H1 (cell line): ENCODE measurements around the gene DYNC1H1. TPM values are rescaled to one million over a fixed set of nuclear protein-coding genes. Genes with fewer than 3 reads are reported as not detected.

Source experiments
- CTCF ChIA-PET: fragments of 300-600 bp; sonication (Branson Sonifier 250); formaldehyde crosslinking; loops from one replicate; lab custom pipeline; 2021; ENCODE audit not compliant: partially characterized antibody; lab: Charles Lee
- POLR2A ChIA-PET: fragments of 300-600 bp; sonication (Branson Sonifier 250); formaldehyde crosslinking; loops from one replicate; lab custom pipeline; 2021; ENCODE audit warnings: inconsistent platforms; ENCODE audit not compliant: partially characterized antibody; lab: Charles Lee
- DNase-seq, 2 experiments: peaks; one replicate each; pipeline versions ENCODE4 v3.0.0 to v3.0.0-alpha.2; 2010 to 2022; ENCODE audit warnings: low spot score in 2 of 2, low read depth in 1 of 2, mixed read lengths in 1 of 2
- FAIRE-seq: peaks from 2 replicates; lab custom pipeline; 2011; peaks lifted over from hg19 to GRCh38; lab: Jason Lieb, UNC
- H2AFZ ChIP-seq: 2 replicates; pipeline ENCODE4 v1.8.1; 2012; ENCODE audit warnings: low read length, inconsistent platforms
- H2AK5ac ChIP-seq: 2 replicates; pipeline ENCODE4 v1.6.1; 2013; ENCODE audit warnings: low read depth, low read length
- H2BK120ac ChIP-seq: replicated peaks from 2 replicates; pipeline ENCODE3; 2013; ENCODE audit warnings: low read depth, low read length, inconsistent platforms
- H2BK12ac ChIP-seq: 2 replicates; pipeline ENCODE4 v1.6.1; 2013; ENCODE audit warnings: low read depth, low read length
- H2BK15ac ChIP-seq: 2 replicates; pipeline ENCODE4 v1.6.1; 2013; ENCODE audit warnings: low read length
- H2BK20ac ChIP-seq: 2 replicates; pipeline ENCODE4 v1.6.1; 2013; ENCODE audit warnings: low read length
- H2BK5ac ChIP-seq: 2 replicates; pipeline ENCODE4 v1.6.1; 2013; ENCODE audit warnings: low read depth, low read length
- H3K14ac ChIP-seq: 2 replicates; pipeline ENCODE4 v1.6.1; 2013; ENCODE audit warnings: inconsistent platforms; ENCODE audit not compliant: insufficient read length
- H3K18ac ChIP-seq: 2 replicates; pipeline ENCODE4 v1.6.1; 2013; ENCODE audit warnings: low read length; ENCODE audit errors: extremely low read depth
- H3K23ac ChIP-seq: 2 replicates; pipeline ENCODE4 v1.6.1; 2013; ENCODE audit warnings: inconsistent platforms; ENCODE audit not compliant: insufficient read length
- H3K23me2 ChIP-seq: 2 replicates; pipeline ENCODE4 v1.6.1; 2013; ENCODE audit warnings: low read depth, low read length
- H3K27ac ChIP-seq: 2 replicates; pipeline ENCODE4 v1.6.1; 2011; ENCODE audit warnings: low read depth, low read length, inconsistent platforms
- H3K27me3 ChIP-seq, 4 experiments: replicated peaks in 1 of 4; 1 replicate in 1 of 4; 2 replicates in 3 of 4; pipeline versions ENCODE4 v1.6.1 to v1.8.1; 2011 to 2013; ENCODE audit warnings: low read length in 3 of 4, mild to moderate bottlenecking in 3 of 4, inconsistent platforms in 2 of 4, mixed read lengths in 2 of 4, moderate library complexity in 1 of 4; ENCODE audit not compliant: control insufficient read depth in 3 of 4, insufficient read depth in 3 of 4; ENCODE audit errors: extremely low read depth in 1 of 4
- H3K36me3 ChIP-seq, 4 experiments: 2 replicates each; pipeline versions ENCODE4 v1.6.1 to v1.8.1; 2011 to 2013; ENCODE audit warnings: mild to moderate bottlenecking in 4 of 4, low read length in 3 of 4, moderate library complexity in 2 of 4, control low read depth in 1 of 4, inconsistent platforms in 1 of 4; ENCODE audit not compliant: insufficient read depth in 4 of 4, control insufficient read depth in 2 of 4
- H3K4ac ChIP-seq: replicated peaks from 2 replicates; pipeline ENCODE3; 2013; ENCODE audit warnings: low read length, low read depth, mixed read lengths, inconsistent platforms; ENCODE audit not compliant: insufficient read length
- H3K4me1 ChIP-seq, 4 experiments: replicated peaks in 1 of 4; 1 replicate in 1 of 4; 2 replicates in 3 of 4; pipeline versions ENCODE4 v1.6.1 to v1.8.1; 2011 to 2013; ENCODE audit warnings: low read length in 3 of 4, inconsistent platforms in 2 of 4, mixed read lengths in 1 of 4; ENCODE audit not compliant: insufficient read depth in 4 of 4, control insufficient read depth in 3 of 4
- H3K4me2 ChIP-seq, 2 experiments: 2 replicates each; pipeline versions ENCODE4 v1.6.1 to v1.8.1; 2011 to 2013; ENCODE audit warnings: low read depth in 2 of 2, low read length in 2 of 2, control low read depth in 1 of 2, inconsistent platforms in 1 of 2, mild to moderate bottlenecking in 1 of 2; ENCODE audit not compliant: insufficient read depth in 1 of 2
- H3K4me3 ChIP-seq, 4 experiments: fragments of 200-600, 300-600 bp in 1 of 4; sonication (generic), shearing (Covaris generic), sonication (Bioruptor Twin) in 1 of 4; 2 replicates each; pipeline versions ENCODE4 v1.5.1 to v1.8.1; 2011 to 2016; ENCODE audit warnings: low read length in 4 of 4, low read depth in 3 of 4, control low read depth in 2 of 4, inconsistent platforms in 2 of 4, mild to moderate bottlenecking in 2 of 4, mixed read lengths in 1 of 4, moderate library complexity in 1 of 4; ENCODE audit not compliant: insufficient read depth in 2 of 4; ENCODE audit errors: extremely low read depth in 1 of 4
- H3K56ac ChIP-seq: replicated peaks from 2 replicates; pipeline ENCODE3; 2013; ENCODE audit warnings: low read depth, mild to moderate bottlenecking, mixed read lengths, low read length, inconsistent platforms; ENCODE audit not compliant: insufficient read length
- H3K79me1 ChIP-seq: 2 replicates; pipeline ENCODE4 v1.6.1; 2013; ENCODE audit warnings: low read depth, low read length, control low read depth
- H3K79me2 ChIP-seq, 2 experiments: 2 replicates each; pipeline versions ENCODE4 v1.6.1 to v1.8.1; 2012 to 2013; ENCODE audit warnings: low read length in 2 of 2, mild to moderate bottlenecking in 2 of 2, inconsistent platforms in 1 of 2; ENCODE audit not compliant: insufficient read depth in 2 of 2, control insufficient read depth in 1 of 2
- H3K9ac ChIP-seq, 4 experiments: replicated peaks in 1 of 4; 1 replicate in 1 of 4; 2 replicates in 3 of 4; pipeline versions ENCODE4 v1.6.1 to v1.8.1; 2011 to 2013; ENCODE audit warnings: low read depth in 3 of 4, low read length in 3 of 4, control low read depth in 2 of 4, mild to moderate bottlenecking in 2 of 4, moderate library complexity in 2 of 4, inconsistent platforms in 1 of 4; ENCODE audit errors: extremely low read depth in 1 of 4
- H3K9me3 ChIP-seq, 2 experiments: 2 replicates each; pipeline versions ENCODE4 v1.6.1 to v1.8.1; 2012 to 2013; ENCODE audit warnings: mild to moderate bottlenecking in 2 of 2, moderate library complexity in 2 of 2, control low read depth in 1 of 2, inconsistent platforms in 1 of 2, low read depth in 1 of 2, low read length in 1 of 2, mixed read lengths in 1 of 2; ENCODE audit not compliant: insufficient read depth in 2 of 2
- H4K20me1 ChIP-seq, 2 experiments: replicated peaks in 1 of 2; 2 replicates each; pipeline versions ENCODE3 to v1.8.1; 2011 to 2013; ENCODE audit warnings: inconsistent platforms in 2 of 2, low read length in 2 of 2, mild to moderate bottlenecking in 1 of 2; ENCODE audit not compliant: insufficient read depth in 2 of 2, control insufficient read depth in 1 of 2
- H4K5ac ChIP-seq: 2 replicates; pipeline ENCODE4 v1.6.1; 2013; ENCODE audit warnings: low read length, low read depth, mixed read lengths, inconsistent platforms; ENCODE audit not compliant: insufficient read length
- H4K8ac ChIP-seq: 2 replicates; pipeline ENCODE4 v1.8.0; 2013; ENCODE audit warnings: mild to moderate bottlenecking, moderate library complexity, low read length, inconsistent platforms; ENCODE audit not compliant: insufficient read depth; ENCODE audit errors: extremely low read depth
- H4K91ac ChIP-seq: replicated peaks from 2 replicates; pipeline ENCODE3; 2013; ENCODE audit warnings: low read length, mixed read lengths, inconsistent platforms; ENCODE audit not compliant: insufficient read length
- BRCA1 ChIP-seq: IDR thresholded peaks from 2 replicates; pipeline ENCODE4 v1.6.1; 2012; ENCODE audit warnings: low read depth, low read length, improper control_type of control experiment
- CBX5 ChIP-seq: fragments of 300-800, 300-1000 bp; sonication (generic); IDR thresholded peaks from 2 replicates; pipeline ENCODE4 v1.7.1; 2016; ENCODE audit warnings: antibody characterized with exemption, low read length, low read depth
- CTBP2 ChIP-seq: IDR thresholded peaks from 2 replicates; pipeline ENCODE4 v1.7.0; 2011; ENCODE audit warnings: borderline replicate concordance, mild to moderate bottlenecking, moderate library complexity, mixed read lengths, low read length; ENCODE audit not compliant: insufficient read depth, insufficient read length
- POLR2A ChIP-seq, 2 experiments: IDR thresholded peaks; 1 replicate in 1 of 2; 2 replicates in 1 of 2; pipeline ENCODE4 v1.6.1; 2011; ENCODE audit warnings: low read depth in 2 of 2, low read length in 2 of 2, mild to moderate bottlenecking in 2 of 2; ENCODE audit errors: control extremely low read depth in 1 of 2
- POU5F1 ChIP-seq: IDR thresholded peaks from 2 replicates; pipeline ENCODE4 v1.6.1; 2011; ENCODE audit warnings: low read depth, mild to moderate bottlenecking, low read length, moderate library complexity
- SAP30 ChIP-seq: fragments of 300-600 bp; sonication (generic); IDR thresholded peaks from 2 replicates; pipeline ENCODE4 v1.7.1; 2012; ENCODE audit warnings: low read length, moderate library complexity, mild to moderate bottlenecking, inconsistent platforms; ENCODE audit not compliant: insufficient read depth, insufficient replicate concordance
- SIRT6 ChIP-seq: IDR thresholded peaks from one replicate; pipeline ENCODE4 v1.7.1; 2012; ENCODE audit warnings: low read length, inconsistent platforms
- SP2 ChIP-seq: IDR thresholded peaks from 2 replicates; pipeline ENCODE4 v1.6.1; 2012; ENCODE audit warnings: mild to moderate bottlenecking, low read length, inconsistent platforms
- SRF ChIP-seq: IDR thresholded peaks from 2 replicates; pipeline ENCODE4 v1.6.1; 2011; ENCODE audit warnings: mild to moderate bottlenecking, low read depth, low read length, moderate library complexity
- TAF1 ChIP-seq: IDR thresholded peaks from 2 replicates; pipeline ENCODE4 v1.6.1; 2011; ENCODE audit warnings: mild to moderate bottlenecking, low read depth, low read length
- TBP ChIP-seq: IDR thresholded peaks from 2 replicates; pipeline ENCODE4 v1.6.1; 2011; ENCODE audit warnings: low read depth, low read length, improper control_type of control experiment
- TEAD4 ChIP-seq: IDR thresholded peaks from 2 replicates; pipeline ENCODE4 v1.6.1; 2012; ENCODE audit warnings: low read depth, low read length, inconsistent platforms, mixed read lengths
- USF2 ChIP-seq: IDR thresholded peaks from 2 replicates; pipeline ENCODE4 v1.6.1; 2011; ENCODE audit warnings: low read length, improper control_type of control experiment
- WGBS, 2 experiments: shearing (Covaris generic) in 1 of 2; methylation state at CpG; one replicate each; pipeline versions ENCODE4 v1.1.6 to v1.1.7; 2013 to 2015; ENCODE audit warnings: low lambda C conversion rate in 2 of 2, mixed read lengths in 2 of 2, inconsistent platforms in 1 of 2, low coverage in 1 of 2, missing lambda C conversion rate in 1 of 2; ENCODE audit not compliant: insufficient replicate concordance in 2 of 2, insufficient coverage in 1 of 2, insufficient read length in 1 of 2; ENCODE audit errors: extremely low coverage in 1 of 2, missing lambda C conversion rate in 1 of 2; 5-methylcytosine and 5-hydroxymethylcytosine counted together
- polyA plus RNA-seq, 7 experiments: library from polyadenylated mRNA; depleted of rRNA in 3 of 7; stranded (reverse) in 5 of 7; unstranded in 2 of 7; fragments of >200 nt in 5 of 7; fragments of 200-250 nt in 2 of 7; gene quantifications; 1 replicate in 5 of 7; 2 replicates in 1 of 7; 4 replicates in 1 of 7; pipeline versions ENCODE4 v1.2.1 to v1.2.3, GENCODE V29; 2011 to 2013; ENCODE audit warnings: missing spikeins in 2 of 7, mixed read lengths in 2 of 7
- total RNA-seq: library from RNA; stranded (reverse); fragmentation: NEBNext Ultra II Directional; extraction: Animal tissue kit (Norgen Biotek cat#: 25700); gene quantifications from 2 replicates; pipeline ENCODE4 v1.2.1, GENCODE V29; 2021

DYNC1H1 gene
- total and polyA plus RNA-seq, 2 of the 8 experiments (the other 6 are each of a cell fraction or from before 2014, with no cell fraction given) = 238 to 387 TPM

- TF ChIP-seq SAP30 = no peak
- TF ChIP-seq SRF = no peak
- TF ChIP-seq USF2 = no peak
- no peak for TF ChIP-seq TEAD4
- TF ChIP-seq BRCA1 = no peak
- no peak for TF ChIP-seq TBP
- TF ChIP-seq POU5F1 = no peak
- no peak for TF ChIP-seq SP2
- TF ChIP-seq CBX5 = no peak
- TF ChIP-seq CTBP2 = no peak
- no peak for TF ChIP-seq SIRT6
- TF ChIP-seq POLR2A (IDR thresholded peaks at IDR 0.05; ENCODE audit: control extremely low read depth in 1 of 2, low read depth in 2 of 2, low read length in 2 of 2) = no peak
- TF ChIP-seq TAF1 = no peak
- no peak overlapping the region for H4K8ac ChIP-seq
- no peak overlapping the region for H2BK120ac ChIP-seq
- peaks cover 1% of the 10 kb centered on the region in 2 experiments for H4K20me1 ChIP-seq
- H3K36me3 ChIP-seq = no peaks in the 10 kb centered on the region
- H3K9ac ChIP-seq = no peak overlapping the region
- no peak overlapping the region for H3K23ac ChIP-seq
- no peak overlapping the region for H2BK12ac ChIP-seq
- H3K14ac ChIP-seq = no peak overlapping the region
- H3K4ac ChIP-seq = no peak overlapping the region
- no peak overlapping the region for H2AK5ac ChIP-seq
- H3K18ac ChIP-seq = no peak overlapping the region
- H3K79me1 ChIP-seq = peaks cover 2% of the 10 kb centered on the region; the same call in 1 of the 2 replicates
- no peak overlapping the region for H4K5ac ChIP-seq
- no peaks in the 10 kb centered on the region for H3K9me3 ChIP-seq
- no peak overlapping the region for H2BK20ac ChIP-seq
- H3K4me2 ChIP-seq = no peak overlapping the region; a peak in 1 of 4 replicates
- H3K27me3 ChIP-seq = peaks cover 4 to 26% (median 14%) of the 10 kb centered on the region in 4 experiments
- peaks cover 0 to 3% (median under 1%) of the 10 kb centered on the region in 4 experiments; a peak in 2 of 7 replicates for H3K4me1 ChIP-seq
- POLR2A ChIA-PET = interaction anchor here (1.4 to 1.7 kb wide), 4 partner anchors 12 to 252 kb away, joined by 3 to 7 read pairs (median 4); no protein-coding TSS in a partner anchor
- H3K79me2 ChIP-seq = peaks cover 18 to 33% of the 10 kb centered on the region in 2 experiments
- no peak overlapping the region for H3K56ac ChIP-seq
- peaks cover 6% of the 10 kb centered on the region for H3K23me2 ChIP-seq
- no peak overlapping the region for H2BK5ac ChIP-seq
- CTCF ChIA-PET = interaction anchor here (0.7 to 3.7 kb wide), 4 partner anchors 9 to 192 kb away, joined by 3 to 23 read pairs (median 10); no protein-coding TSS in a partner anchor
- H4K91ac ChIP-seq = no peak overlapping the region
- H2BK15ac ChIP-seq = no peak overlapping the region
- DNase-seq = no peak
- no peak overlapping the region for H3K4me3 ChIP-seq
- H3K27ac ChIP-seq = no peak overlapping the region
- no peak overlapping the region for H2AFZ ChIP-seq
- no peak for FAIRE-seq
- 83% methylated on average over 5 of the region's 5 CpGs; no CpG with 5 or more reads in 1 of the 2 experiments for WGBS, 2 experiments
These were observed 1.3 kb upstream of the DYNC1H1 start for GRCh38 chr14:101963052-101963451.
